Endothelial cell (in vitro differentiated cells): ENCODE measurements around the gene HOXA7. TPM values are rescaled to one million over a fixed set of nuclear protein-coding genes. Genes with fewer than 3 reads are reported as not detected.
A peak's percentile ranks its signal among the peaks of the same experiment; 100 is the strongest.

Experiments used
- DNase-seq: peaks from one replicate; pipeline ENCODE4 v3.0.0; 2021; ENCODE audit warnings: low spot score
- H3K27ac Mint-ChIP-seq: one replicate; pipeline ENCODE4 v1.8.0; 2021; ENCODE audit warnings: mixed read lengths, inconsistent platforms; ENCODE audit not compliant: unreplicated experiment
- H3K27me3 Mint-ChIP-seq: one replicate; pipeline ENCODE4 v1.8.0; 2021; ENCODE audit warnings: mild to moderate bottlenecking, moderate library complexity, mixed read lengths, inconsistent platforms; ENCODE audit not compliant: unreplicated experiment
- H3K36me3 Mint-ChIP-seq: one replicate; pipeline ENCODE4 v1.8.0; 2021; ENCODE audit warnings: mild to moderate bottlenecking, low read depth, mixed read lengths, inconsistent platforms; ENCODE audit not compliant: unreplicated experiment
- H3K4me1 Mint-ChIP-seq: one replicate; pipeline ENCODE4 v1.8.0; 2021; ENCODE audit warnings: mild to moderate bottlenecking, mixed read lengths, inconsistent platforms; ENCODE audit not compliant: unreplicated experiment
- H3K4me3 Mint-ChIP-seq: one replicate; pipeline ENCODE4 v1.8.0; 2021; ENCODE audit warnings: mild to moderate bottlenecking, mixed read lengths, inconsistent platforms; ENCODE audit not compliant: unreplicated experiment
- H3K9me3 Mint-ChIP-seq: one replicate; pipeline ENCODE4 v1.8.0; 2021; ENCODE audit warnings: mixed read lengths, inconsistent platforms; ENCODE audit not compliant: unreplicated experiment
- CTCF ChIP-seq: fragments of 200-600 bp; sonication (generic); IDR thresholded peaks from one replicate; pipeline ENCODE4 v1.5.0; 2021; ENCODE audit warnings: antibody characterized with exemption; ENCODE audit not compliant: unreplicated experiment
- total RNA-seq: library from RNA; stranded (reverse); fragmentation: NEBNext Ultra II Directional; extraction: Animal tissue kit (Norgen Biotek cat#: 25700); gene quantifications from one replicate; pipeline ENCODE4 v1.2.1, GENCODE V29; 2021; ENCODE audit not compliant: unreplicated experiment

The HOXA7 gene
- total RNA-seq, 1 donor from 2014 or later = not detected

GRCh38 chr7:27130540-27131389 is 25.7 kb downstream of the HOXA7 start, which contains the start of gene HOXA4:
Gene HOXA4 (minus strand): TSS chr7:27130757. CDS start chr7:27130733, 24 bp downstream.
- peak; percentile 81 for DNase-seq
- H3K9me3 Mint-ChIP-seq = no peaks in the 10 kb centered on the region
- H3K27ac Mint-ChIP-seq = no peak within 1 kb of the TSS
- peaks cover 11% of the 10 kb centered on the region for H3K4me1 Mint-ChIP-seq
- peaks cover 37% of the 10 kb centered on the region for H3K27me3 Mint-ChIP-seq
- no peaks in the 10 kb centered on the region for H3K36me3 Mint-ChIP-seq
- peak within 1 kb of the TSS; percentile 43 for H3K4me3 Mint-ChIP-seq
- no peak for TF ChIP-seq CTCF

GRCh38 chr7:27129729-27130539 is 26.5 kb downstream of the HOXA7 start:
- Mint-ChIP-seq H3K27ac (no peak overlapping the region), H3K9me3 (no peaks in the 10 kb centered on the region), H3K27me3 (peaks cover 40% of the 10 kb centered on the region), H3K36me3 (no peaks in the 10 kb centered on the region), H3K4me1 (peaks cover 14% of the 10 kb centered on the region), H3K4me3 (no peak overlapping the region)
- TF ChIP-seq CTCF = no peak
- no peak for DNase-seq

GRCh38 chr7:27128776-27129728 is 27.4 kb downstream of the HOXA7 start:
- no peak overlapping the region for H3K4me3 Mint-ChIP-seq
- H3K9me3 Mint-ChIP-seq = no peaks in the 10 kb centered on the region
- no peaks in the 10 kb centered on the region for H3K36me3 Mint-ChIP-seq
- no peak overlapping the region for H3K27ac Mint-ChIP-seq
- peaks cover 20% of the 10 kb centered on the region for H3K4me1 Mint-ChIP-seq
- no peak for TF ChIP-seq CTCF
- H3K27me3 Mint-ChIP-seq = peaks cover 43% of the 10 kb centered on the region
- no peak for DNase-seq

GRCh38 chr7:27128034-27128433 is 28.4 kb downstream of the HOXA7 start:
- Mint-ChIP-seq H3K36me3 (no peaks in the 10 kb centered on the region), H3K9me3 (no peaks in the 10 kb centered on the region), H3K4me3 (no peak overlapping the region), H3K27me3 (peaks cover 40% of the 10 kb centered on the region), H3K27ac (no peak overlapping the region), H3K4me1 (peaks cover 26% of the 10 kb centered on the region)
- no peak for TF ChIP-seq CTCF
- no peak for DNase-seq
